HL-60 (cell line): ENCODE data around the gene FHIT.
A peak's percentile ranks its signal among the peaks of the same experiment; 100 is the strongest.

Experiments used
- DNase-seq, 2 experiments: peaks; one replicate each; pipeline ENCODE4 v3.0.0-alpha.2; 2010 to 2020; ENCODE audit warnings: low read depth in 1 of 2, low spot score in 1 of 2
- H3K27ac ChIP-seq: fragments of 250-450 bp; sonication (Bioruptor Pico); replicated peaks from 2 replicates; pipeline ENCODE4 v1.5.1; 2020; ENCODE audit warnings: mild to moderate bottlenecking, moderate library complexity
- H3K27me3 ChIP-seq: fragments of 250-450 bp; sonication (Bioruptor Pico); 2 replicates; pipeline ENCODE4 v1.5.1; 2021; ENCODE audit warnings: mild to moderate bottlenecking, moderate library complexity; ENCODE audit not compliant: insufficient read depth, poor library complexity, severe bottlenecking
- H3K4me3 ChIP-seq: replicated peaks from 2 replicates; pipeline ENCODE4 v1.5.1; 2011; ENCODE audit warnings: mild to moderate bottlenecking, control low read depth, low read length; ENCODE audit not compliant: insufficient read depth
- GABPA ChIP-seq: IDR thresholded peaks from 2 replicates; pipeline ENCODE4 v1.6.1; 2012; ENCODE audit warnings: low read depth
- POLR2AphosphoS5 ChIP-seq: IDR thresholded peaks from 2 replicates; pipeline ENCODE4 v1.6.1; 2012; ENCODE audit warnings: low read depth
- SPI1 ChIP-seq: IDR thresholded peaks from 2 replicates; pipeline ENCODE4 v1.6.1; 2012; ENCODE audit warnings: low read depth, mild to moderate bottlenecking, borderline replicate concordance
- TF ChIP-seq, protein P1 (sequence below): IDR thresholded peaks from 2 replicates; pipeline ENCODE4 v1.6.1; 2012; ENCODE audit warnings: low read depth; ENCODE audit not compliant: insufficient replicate concordance
- TF ChIP-seq, protein P2 (sequence below): IDR thresholded peaks from one replicate; pipeline ENCODE4 v1.5.1; 2011; ENCODE audit warnings: low read length, control low read depth, inconsistent platforms; ENCODE audit not compliant: insufficient read depth

Gene FHIT

DNA sequence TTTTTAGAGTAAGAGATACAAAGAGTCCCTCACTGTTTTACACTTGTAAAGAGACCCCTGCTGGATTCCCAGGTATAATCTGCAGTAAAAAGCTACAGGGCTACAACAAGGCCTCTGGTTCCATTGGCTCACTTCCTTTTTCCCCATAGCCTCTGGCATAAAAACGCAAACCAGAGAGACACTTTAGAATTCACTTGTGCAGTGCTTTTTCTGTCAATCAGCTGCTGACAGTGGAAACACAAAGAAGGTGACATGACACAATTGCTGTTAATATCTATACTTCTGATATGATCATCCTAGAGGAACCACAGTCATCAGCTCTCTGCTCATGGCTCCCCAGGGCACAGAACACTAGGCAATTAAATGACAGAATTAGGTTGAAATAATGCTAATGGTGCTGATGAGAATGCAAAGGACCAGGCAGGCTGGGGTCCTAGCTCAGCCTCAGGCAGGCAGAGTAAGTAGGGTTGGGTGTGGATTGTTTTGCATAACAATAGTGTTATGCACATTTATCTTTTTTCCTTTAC is 1533.5 kb downstream of the FHIT start:
- TF ChIP-seq POLR2AphosphoS5 (no peak), SPI1 (peak; percentile 47; the same call in 1 of the 2 replicates), GABPA (no peak)
- TF ChIP-seq, protein P1, sequence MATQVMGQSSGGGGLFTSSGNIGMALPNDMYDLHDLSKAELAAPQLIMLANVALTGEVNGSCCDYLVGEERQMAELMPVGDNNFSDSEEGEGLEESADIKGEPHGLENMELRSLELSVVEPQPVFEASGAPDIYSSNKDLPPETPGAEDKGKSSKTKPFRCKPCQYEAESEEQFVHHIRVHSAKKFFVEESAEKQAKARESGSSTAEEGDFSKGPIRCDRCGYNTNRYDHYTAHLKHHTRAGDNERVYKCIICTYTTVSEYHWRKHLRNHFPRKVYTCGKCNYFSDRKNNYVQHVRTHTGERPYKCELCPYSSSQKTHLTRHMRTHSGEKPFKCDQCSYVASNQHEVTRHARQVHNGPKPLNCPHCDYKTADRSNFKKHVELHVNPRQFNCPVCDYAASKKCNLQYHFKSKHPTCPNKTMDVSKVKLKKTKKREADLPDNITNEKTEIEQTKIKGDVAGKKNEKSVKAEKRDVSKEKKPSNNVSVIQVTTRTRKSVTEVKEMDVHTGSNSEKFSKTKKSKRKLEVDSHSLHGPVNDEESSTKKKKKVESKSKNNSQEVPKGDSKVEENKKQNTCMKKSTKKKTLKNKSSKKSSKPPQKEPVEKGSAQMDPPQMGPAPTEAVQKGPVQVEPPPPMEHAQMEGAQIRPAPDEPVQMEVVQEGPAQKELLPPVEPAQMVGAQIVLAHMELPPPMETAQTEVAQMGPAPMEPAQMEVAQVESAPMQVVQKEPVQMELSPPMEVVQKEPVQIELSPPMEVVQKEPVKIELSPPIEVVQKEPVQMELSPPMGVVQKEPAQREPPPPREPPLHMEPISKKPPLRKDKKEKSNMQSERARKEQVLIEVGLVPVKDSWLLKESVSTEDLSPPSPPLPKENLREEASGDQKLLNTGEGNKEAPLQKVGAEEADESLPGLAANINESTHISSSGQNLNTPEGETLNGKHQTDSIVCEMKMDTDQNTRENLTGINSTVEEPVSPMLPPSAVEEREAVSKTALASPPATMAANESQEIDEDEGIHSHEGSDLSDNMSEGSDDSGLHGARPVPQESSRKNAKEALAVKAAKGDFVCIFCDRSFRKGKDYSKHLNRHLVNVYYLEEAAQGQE: no peak
- TF ChIP-seq, protein P2, sequence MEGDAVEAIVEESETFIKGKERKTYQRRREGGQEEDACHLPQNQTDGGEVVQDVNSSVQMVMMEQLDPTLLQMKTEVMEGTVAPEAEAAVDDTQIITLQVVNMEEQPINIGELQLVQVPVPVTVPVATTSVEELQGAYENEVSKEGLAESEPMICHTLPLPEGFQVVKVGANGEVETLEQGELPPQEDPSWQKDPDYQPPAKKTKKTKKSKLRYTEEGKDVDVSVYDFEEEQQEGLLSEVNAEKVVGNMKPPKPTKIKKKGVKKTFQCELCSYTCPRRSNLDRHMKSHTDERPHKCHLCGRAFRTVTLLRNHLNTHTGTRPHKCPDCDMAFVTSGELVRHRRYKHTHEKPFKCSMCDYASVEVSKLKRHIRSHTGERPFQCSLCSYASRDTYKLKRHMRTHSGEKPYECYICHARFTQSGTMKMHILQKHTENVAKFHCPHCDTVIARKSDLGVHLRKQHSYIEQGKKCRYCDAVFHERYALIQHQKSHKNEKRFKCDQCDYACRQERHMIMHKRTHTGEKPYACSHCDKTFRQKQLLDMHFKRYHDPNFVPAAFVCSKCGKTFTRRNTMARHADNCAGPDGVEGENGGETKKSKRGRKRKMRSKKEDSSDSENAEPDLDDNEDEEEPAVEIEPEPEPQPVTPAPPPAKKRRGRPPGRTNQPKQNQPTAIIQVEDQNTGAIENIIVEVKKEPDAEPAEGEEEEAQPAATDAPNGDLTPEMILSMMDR: no peak
- H3K27ac ChIP-seq: no peak overlapping the region
- H3K27me3 ChIP-seq: no peaks in the 10 kb centered on the region
- no peak for DNase-seq
- no peak overlapping the region for H3K4me3 ChIP-seq

DNA sequence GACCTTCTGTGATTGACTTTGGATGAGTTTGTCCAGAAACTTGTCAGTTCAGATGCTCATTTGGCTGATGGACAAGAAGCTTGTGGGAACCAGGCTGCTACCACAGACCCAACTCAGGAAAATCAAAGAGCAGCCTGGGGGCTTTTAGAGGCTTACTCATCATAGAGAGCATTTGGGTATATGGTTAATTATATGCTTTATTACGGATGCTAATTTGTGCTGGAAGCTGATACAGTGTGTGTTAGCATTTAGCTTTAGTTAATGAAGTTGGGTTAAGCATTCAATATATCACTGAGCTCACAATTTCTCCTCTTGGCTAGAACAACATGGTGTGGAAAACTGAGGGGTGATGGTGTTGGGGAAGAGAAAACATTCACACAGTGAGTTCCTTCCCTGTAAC is 1537.2 kb downstream of the FHIT start:
- TF ChIP-seq, protein P2: no peak
- TF ChIP-seq, protein P1: no peak
- TF ChIP-seq POLR2AphosphoS5: no peak
- TF ChIP-seq SPI1: no peak
- TF ChIP-seq GABPA: no peak
- Histone ChIP-seq H3K4me3 (no peak overlapping the region), H3K27me3 (no peaks in the 10 kb centered on the region), H3K27ac (no peak overlapping the region)
- DNase-seq: no peak

DNA sequence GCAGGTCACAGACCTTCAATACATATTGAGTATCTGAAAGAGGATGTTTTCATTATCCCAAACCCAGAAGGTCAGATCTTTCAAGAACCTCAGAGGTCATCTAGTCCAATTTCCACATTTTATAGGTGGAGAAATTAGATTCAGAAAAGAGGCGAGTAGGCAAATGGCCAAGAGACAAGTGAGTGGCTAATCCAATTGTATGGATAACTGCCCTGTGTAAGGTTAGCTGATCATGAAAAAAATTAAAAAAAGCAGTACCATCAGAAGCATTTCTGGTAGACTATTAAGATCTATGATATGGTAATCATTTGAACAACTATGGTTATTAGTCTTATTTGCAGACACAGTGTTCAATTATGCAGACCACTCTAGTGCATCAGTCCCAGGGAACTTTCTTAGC is 1540.7 kb downstream of the FHIT start:
- H3K27me3 ChIP-seq: no peaks in the 10 kb centered on the region
- no peak overlapping the region for H3K4me3 ChIP-seq
- no peak for DNase-seq
- peak overlapping the region; percentile 66 for H3K27ac ChIP-seq
- TF ChIP-seq POLR2AphosphoS5 (no peak), SPI1 (no peak), GABPA (no peak)
- TF ChIP-seq, protein P1: no peak
- TF ChIP-seq, protein P2: no peak
